Skeletal muscle cell (primary cell): ENCODE data around the gene POLR1C.
A peak's percentile ranks its signal among the peaks of the same experiment; 100 is the strongest.
"Not testable (repeated sequence)": the region's sequence is repeated elsewhere in the genome, so short reads cannot be mapped to it uniquely, and the experiment has no call there.

Experiments
- DNase-seq: peaks from one replicate; pipeline ENCODE4 v3.0.0-alpha.2; 2010; ENCODE audit warnings: low read depth
- H3K4me3 ChIP-seq: 2 replicates; pipeline ENCODE4 v1.5.1; 2011; ENCODE audit warnings: low read depth, mild to moderate bottlenecking, control low read depth, low read length, moderate library complexity

The POLR1C gene

DNA sequence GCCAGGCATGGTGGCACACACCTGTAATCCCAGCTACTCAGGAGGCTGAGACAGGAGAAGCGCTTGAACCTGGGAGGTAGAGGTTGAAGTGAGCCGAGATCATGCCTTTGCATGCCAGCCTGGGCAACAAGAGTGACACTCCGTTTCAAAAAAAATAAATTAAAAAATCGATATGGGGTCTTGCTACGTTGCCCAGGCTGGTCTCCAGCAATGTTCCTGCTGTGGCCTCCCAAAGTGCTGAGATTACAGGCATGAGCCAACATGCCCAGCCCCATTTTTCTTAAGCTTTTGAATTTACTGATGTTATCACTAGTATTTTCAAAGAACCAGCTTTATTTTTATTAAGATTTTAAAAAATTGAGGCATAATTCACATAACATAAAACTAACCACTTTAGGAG is 23.6 kb downstream of the POLR1C start:
- H3K4me3 ChIP-seq = no peak overlapping the region
- no peak for DNase-seq

DNA sequence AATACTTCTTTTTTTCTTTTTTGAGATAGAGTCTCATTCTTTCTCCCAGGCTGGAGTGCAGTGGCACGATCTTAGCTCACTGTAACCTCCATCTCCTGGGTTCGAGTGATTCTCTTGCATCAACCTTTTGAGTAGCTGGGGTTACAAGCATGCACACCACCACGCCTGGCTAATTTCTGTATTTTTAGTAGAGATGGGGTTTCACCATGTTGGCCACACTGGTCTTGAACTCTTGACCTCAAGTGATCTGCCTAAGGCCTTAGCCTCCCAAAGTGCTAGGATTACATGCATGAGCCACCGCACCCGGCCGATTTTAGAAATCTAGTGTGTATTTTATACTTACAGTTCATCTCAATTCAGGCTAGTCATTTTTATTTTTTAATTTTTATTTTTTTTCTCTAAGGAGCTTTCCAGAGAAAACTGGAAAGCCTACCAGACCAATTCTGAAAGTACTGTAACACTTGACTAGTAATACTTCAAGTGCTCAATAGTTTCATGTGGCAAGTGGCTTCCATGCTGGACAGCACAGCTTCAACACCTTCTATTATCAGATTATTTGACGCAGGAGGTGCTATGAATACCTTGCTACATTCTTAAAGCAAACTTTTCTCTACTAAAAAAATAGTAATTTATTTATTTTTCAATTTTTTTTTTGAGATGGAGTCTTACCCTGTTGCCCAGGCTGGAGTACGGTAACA is 25.0 kb downstream of the POLR1C start:
- H3K4me3 ChIP-seq = no peak overlapping the region
- DNase-seq = no peak

DNA sequence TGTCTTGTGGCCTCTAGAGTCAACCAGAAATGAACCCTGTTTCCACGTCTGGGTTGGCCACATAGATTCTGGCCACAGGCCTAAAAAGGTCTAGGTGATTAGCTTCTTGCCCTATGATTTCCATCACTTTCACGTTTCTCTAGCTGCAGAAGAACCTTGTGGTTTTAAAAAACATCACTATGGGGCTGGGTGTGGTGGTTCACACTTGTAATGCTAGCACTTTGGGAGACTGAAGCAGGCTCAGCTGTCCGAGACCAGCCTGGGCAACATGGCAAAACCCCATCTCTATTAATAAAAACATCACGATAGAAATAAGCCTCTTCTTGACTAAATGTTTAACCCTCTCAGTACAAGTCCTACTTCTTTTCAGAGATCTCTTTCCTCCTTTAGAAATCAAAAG is 27.6 kb downstream of the POLR1C start:
- no peak overlapping the region for H3K4me3 ChIP-seq
- DNase-seq = no peak

DNA sequence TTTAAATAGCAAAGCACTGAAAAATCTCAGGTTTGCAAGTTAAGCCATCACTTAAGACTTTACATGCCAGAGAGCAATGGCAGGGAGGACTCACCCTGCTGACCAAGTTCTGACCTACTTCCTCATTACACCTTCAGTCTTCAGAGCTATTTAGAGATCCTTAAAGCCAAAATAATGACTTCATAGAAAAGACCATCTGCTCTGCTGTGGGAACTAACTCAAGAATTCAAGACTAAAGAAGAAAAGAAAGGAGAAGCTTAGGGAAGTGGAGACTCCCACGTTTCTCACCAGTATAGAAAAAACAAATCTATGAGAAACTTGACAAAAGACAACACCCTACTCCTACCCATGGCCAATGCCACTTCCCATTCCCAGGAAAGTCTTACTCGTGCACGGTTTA is 30.3 kb downstream of the POLR1C start:
- H3K4me3 ChIP-seq = no peak overlapping the region
- no peak for DNase-seq

DNA sequence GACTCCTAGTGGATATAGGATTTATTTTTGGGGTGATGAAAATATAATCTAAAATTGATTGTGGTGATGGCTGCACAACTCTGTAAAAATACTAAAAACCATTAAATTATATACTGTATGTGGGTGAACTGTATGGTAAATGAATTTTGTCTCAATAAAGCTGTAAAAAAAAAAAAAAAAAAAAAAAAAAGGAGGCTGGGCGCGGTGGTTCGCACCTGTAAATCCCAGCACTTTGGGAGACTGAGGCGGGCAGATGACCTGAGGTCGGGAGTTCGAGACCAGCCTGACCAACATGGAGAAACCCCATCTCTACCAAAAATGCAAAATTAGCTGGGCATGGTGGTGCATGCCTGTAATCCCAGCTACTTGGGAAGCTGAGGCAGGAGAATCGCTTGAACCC is 40.7 kb downstream of the POLR1C start:
- DNase-seq = not testable (repeated sequence)

DNA sequence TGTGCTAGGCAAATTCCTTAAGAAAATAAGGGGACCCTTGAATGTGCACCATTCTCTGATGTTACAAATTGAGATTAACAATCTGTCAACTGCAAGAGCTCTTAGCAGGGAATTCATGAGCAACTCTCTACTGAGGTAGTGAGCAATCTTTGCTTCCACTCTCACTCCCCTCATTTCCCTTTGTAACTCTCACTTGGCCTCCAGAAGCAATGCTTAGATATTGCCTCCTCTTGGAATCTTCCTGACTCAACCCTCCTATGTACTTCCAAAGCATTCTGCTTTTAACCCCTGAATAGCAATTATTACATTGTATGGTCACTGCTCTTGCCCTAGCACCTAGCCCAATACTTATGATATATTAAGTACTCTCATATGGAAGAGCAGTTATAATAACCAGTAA is 42.4 kb downstream of the POLR1C start:
- no peak for DNase-seq
- H3K4me3 ChIP-seq = no peak overlapping the region

More for the DNA sequence above, 40.7 kb downstream of the POLR1C start:
- not testable (repeated sequence) for H3K4me3 ChIP-seq

DNA sequence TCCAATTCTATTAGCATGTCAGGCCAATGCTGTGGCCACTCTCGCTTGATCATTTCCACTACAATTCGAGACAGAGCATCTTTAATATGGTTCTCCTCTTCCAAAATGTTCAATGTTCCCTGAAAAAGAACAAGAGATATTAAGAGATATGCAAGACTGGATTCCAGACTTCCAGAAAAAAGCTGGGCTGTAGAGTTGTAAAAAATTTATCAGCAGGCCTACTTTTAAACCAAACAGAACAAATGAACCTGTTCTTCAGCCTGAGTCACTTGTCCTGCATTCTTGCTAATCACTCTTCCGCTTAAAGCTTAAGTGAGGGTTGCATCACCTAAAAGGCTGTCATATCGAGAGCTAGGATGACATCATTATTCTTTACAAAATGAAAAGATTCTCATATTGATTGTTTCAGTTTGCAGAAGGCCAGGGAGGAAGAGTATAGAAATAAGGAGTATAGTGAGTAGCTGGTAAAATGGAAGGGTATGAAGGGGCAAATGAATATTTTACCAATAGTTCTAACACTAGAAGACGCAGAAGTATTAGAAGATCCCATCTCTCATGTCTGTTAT is 54.1 kb downstream of the POLR1C start:
- peak; percentile 2 for DNase-seq
- no peak overlapping the region for H3K4me3 ChIP-seq
